ENCODE data around the gene RHCE. TPM values are rescaled to one million over a fixed set of nuclear protein-coding genes. Genes with fewer than 3 reads are reported as not detected.
A peak's percentile ranks its signal among the peaks of the same experiment; 100 is the strongest.
"Not testable (repeated sequence)": the region's sequence is repeated elsewhere in the genome, so short reads cannot be mapped to it uniquely, and the experiment has no call there.

Gene RHCE
- total RNA-seq, 1 donor from 2014 or later: 0.72 TPM

DNA sequence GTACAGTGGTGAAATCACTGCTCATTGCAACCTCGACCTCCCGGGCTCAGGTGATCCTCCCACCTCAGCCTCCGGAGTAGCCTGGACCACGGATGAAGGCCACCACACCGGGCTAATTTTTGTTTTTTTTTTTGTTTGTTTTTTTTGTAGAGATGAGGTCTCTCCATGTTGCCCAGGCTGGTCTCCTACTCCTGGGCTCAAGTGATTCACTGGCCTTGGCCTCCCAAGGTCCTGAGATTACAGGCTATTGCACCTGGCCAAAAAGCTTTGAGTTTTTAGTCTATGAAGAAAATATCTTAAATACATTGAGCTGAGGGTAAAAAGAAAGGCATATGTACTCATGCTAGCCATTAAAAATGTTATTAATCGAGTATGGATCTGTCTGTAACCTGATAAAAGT is 78.9 kb downstream of the RHCE start:
- Mint-ChIP-seq H3K27me3 (ENCODE audit: low read depth) (no peaks in the 10 kb centered on the region), H3K9me3 (no peaks in the 10 kb centered on the region), H3K4me3 (no peak overlapping the region), H3K36me3 (peaks cover 14% of the 10 kb centered on the region), H3K27ac (no peak overlapping the region), H3K4me1 (peaks cover 14% of the 10 kb centered on the region)
- no peak for DNase-seq (ENCODE audit: low spot score in 2 of 2, unreplicated experiment in 2 of 2)
- no peak for TF ChIP-seq CTCF (IDR thresholded peaks at IDR 0.05; ENCODE audit: unreplicated experiment)

GRCh38 chr1:25338986-25339385 is 81.6 kb downstream of the RHCE start:
- TF ChIP-seq CTCF (IDR thresholded peaks at IDR 0.05; ENCODE audit: unreplicated experiment): no peak
- Mint-ChIP-seq H3K27me3 (ENCODE audit: low read depth) (no peaks in the 10 kb centered on the region), H3K9me3 (no peaks in the 10 kb centered on the region), H3K27ac (peak overlapping the region; percentile 97), H3K4me3 (peak overlapping the region; percentile 92), H3K36me3 (peaks cover 9% of the 10 kb centered on the region), H3K4me1 (peaks cover 14% of the 10 kb centered on the region)
- DNase-seq (ENCODE audit: low spot score in 2 of 2, unreplicated experiment in 2 of 2): no peak

DNA sequence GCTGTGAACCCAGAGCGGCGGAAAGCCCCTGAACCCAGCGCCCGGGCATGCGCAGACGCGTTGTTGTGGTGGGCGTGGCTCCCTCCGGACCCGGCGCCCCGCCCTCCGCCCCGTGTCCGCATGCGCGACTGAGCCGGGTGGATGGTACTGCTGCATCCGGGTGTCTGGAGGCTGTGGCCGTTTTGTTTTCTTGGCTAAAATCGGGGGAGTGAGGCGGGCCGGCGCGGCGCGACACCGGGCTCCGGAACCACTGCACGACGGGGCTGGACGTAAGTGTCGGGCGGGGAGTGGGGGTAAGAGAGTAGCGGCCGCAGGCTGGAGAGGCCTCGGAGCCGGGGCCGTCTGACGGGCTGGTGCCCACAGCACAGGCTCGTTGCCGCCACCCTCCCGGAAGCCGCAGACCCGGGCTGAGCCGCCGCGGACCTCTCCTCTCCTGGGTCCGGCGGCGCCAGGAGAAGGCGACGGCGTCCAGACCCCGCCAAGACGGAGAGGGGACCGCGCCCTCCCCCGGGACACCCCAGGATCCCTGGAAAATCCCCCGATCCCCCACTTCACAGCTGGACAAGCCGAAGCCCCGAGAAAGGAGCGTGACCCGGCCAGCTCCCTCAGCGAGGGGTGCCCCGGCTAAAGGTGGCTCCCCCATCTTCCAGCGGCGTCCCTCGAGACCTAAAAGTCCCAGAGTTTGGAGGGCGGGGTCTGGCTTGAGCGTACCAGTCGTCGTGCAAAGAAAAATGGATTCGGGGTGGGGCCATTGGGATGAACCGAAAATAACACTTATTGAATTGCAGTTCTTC is 82.2 kb downstream of the RHCE start, which contains the start of gene TMEM50A:
TMEM50A (plus strand) TSS at position 147 of the 794 bp plus-strand sequence. CDS start 2,153 bp downstream, outside the sequence.
- no peak for TF ChIP-seq CTCF (IDR thresholded peaks at IDR 0.05; ENCODE audit: unreplicated experiment)
- H3K4me3 Mint-ChIP-seq: peak within 1 kb of the TSS; percentile 92
- peaks cover 3% of the 10 kb centered on the region for H3K36me3 Mint-ChIP-seq
- H3K27me3 Mint-ChIP-seq (ENCODE audit: low read depth): no peaks in the 10 kb centered on the region
- H3K4me1 Mint-ChIP-seq: peaks cover 14% of the 10 kb centered on the region
- peak within 1 kb of the TSS; percentile 97 for H3K27ac Mint-ChIP-seq
- DNase-seq (ENCODE audit: low spot score in 2 of 2, unreplicated experiment in 2 of 2): peak; percentile 80 to 97
- H3K9me3 Mint-ChIP-seq: no peaks in the 10 kb centered on the region

- not testable (repeated sequence) for H3K36me3 Mint-ChIP-seq; DNase-seq (ENCODE audit: low spot score in 2 of 2, unreplicated experiment in 2 of 2); H3K9me3 Mint-ChIP-seq; H3K27me3 Mint-ChIP-seq (ENCODE audit: low read depth)
- peak overlapping the region; percentile 92 for H3K4me3 Mint-ChIP-seq
- H3K4me1 Mint-ChIP-seq: peaks cover 14% of the 10 kb centered on the region
- H3K27ac Mint-ChIP-seq: peak overlapping the region; percentile 97
Observed at GRCh38 chr1:25337483-25338187, 83.0 kb downstream of the RHCE start.

DNA sequence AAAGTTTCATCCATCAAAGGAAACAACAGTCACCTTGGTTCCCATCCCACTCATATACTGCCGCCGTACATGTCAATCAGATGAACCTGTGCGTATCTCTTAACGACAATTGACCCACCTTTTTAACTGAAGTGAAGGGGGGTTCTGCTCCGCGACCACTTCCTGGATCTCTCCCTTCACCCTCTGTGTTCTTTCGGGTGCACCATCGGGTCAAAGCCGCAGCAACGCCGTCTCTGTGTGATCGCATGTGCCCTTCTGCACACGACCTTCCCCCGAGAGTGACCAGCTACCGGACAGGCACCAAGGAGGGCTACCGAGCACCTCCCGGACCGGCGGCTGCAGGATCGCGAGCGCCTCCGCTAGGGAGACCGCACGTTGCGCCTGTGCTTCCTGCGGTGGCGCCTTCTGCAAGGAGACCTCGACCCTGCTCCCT is 83.7 kb downstream of the RHCE start:
- not testable (repeated sequence) for DNase-seq (ENCODE audit: low spot score in 2 of 2, unreplicated experiment in 2 of 2); H3K27me3 Mint-ChIP-seq (ENCODE audit: low read depth); H3K9me3 Mint-ChIP-seq; H3K36me3 Mint-ChIP-seq
- peak overlapping the region; percentile 85 for H3K4me3 Mint-ChIP-seq
- H3K4me1 Mint-ChIP-seq: peaks cover 14% of the 10 kb centered on the region
- peak overlapping the region; percentile 37 for H3K27ac Mint-ChIP-seq

DNA sequence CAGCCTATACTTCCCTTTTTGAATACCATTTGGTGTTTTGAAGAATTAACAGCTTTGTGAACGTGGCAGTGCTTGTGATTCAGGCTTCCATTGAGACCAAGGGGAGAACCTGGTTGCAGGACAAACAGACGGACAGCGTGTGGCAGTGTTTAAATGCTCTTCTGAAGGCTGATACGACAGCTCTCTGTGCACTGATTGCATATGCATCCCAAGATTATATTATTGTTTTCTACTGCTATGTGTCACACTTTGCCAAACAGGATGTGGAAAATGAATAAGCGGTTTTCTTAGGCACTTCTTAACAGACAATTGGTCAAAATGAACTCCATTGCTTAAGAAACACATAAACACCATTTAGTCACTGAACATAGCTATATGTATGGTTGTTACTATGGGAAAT is 90.7 kb downstream of the RHCE start:
- H3K4me3 Mint-ChIP-seq; H3K36me3 Mint-ChIP-seq; H3K27me3 Mint-ChIP-seq (ENCODE audit: low read depth); H3K27ac Mint-ChIP-seq; H3K9me3 Mint-ChIP-seq; H3K4me1 Mint-ChIP-seq; DNase-seq (ENCODE audit: low spot score in 2 of 2, unreplicated experiment in 2 of 2): not testable (repeated sequence)

DNA sequence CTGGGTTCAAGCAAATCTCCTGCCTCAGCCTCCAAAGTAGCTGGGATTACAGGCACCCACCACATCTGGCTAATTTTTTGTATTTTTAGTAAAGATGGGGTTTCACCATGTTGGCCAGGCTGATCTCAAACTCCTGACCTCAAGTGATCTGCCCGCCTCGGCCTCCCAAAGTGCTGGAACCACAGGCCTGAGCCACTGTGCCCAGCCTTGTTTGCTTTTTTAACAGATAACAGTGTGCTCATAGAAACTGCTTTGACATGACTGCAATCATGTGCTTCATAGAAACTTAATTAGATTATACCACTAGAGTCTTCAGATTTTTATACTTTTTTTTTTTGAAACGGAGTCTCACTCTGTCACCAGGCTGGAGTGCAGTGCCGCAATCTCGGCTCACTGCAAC is 91.3 kb downstream of the RHCE start:
- H3K36me3 Mint-ChIP-seq; H3K4me3 Mint-ChIP-seq; H3K27ac Mint-ChIP-seq; H3K9me3 Mint-ChIP-seq; H3K4me1 Mint-ChIP-seq; DNase-seq (ENCODE audit: low spot score in 2 of 2, unreplicated experiment in 2 of 2); H3K27me3 Mint-ChIP-seq (ENCODE audit: low read depth): not testable (repeated sequence)

- not testable (repeated sequence) for H3K27ac Mint-ChIP-seq; DNase-seq (ENCODE audit: low spot score in 2 of 2, unreplicated experiment in 2 of 2); H3K4me1 Mint-ChIP-seq; H3K36me3 Mint-ChIP-seq; H3K9me3 Mint-ChIP-seq; H3K4me3 Mint-ChIP-seq; H3K27me3 Mint-ChIP-seq (ENCODE audit: low read depth)
Observed at GRCh38 chr1:25328791-25329185, 91.8 kb downstream of the RHCE start.

DNA sequence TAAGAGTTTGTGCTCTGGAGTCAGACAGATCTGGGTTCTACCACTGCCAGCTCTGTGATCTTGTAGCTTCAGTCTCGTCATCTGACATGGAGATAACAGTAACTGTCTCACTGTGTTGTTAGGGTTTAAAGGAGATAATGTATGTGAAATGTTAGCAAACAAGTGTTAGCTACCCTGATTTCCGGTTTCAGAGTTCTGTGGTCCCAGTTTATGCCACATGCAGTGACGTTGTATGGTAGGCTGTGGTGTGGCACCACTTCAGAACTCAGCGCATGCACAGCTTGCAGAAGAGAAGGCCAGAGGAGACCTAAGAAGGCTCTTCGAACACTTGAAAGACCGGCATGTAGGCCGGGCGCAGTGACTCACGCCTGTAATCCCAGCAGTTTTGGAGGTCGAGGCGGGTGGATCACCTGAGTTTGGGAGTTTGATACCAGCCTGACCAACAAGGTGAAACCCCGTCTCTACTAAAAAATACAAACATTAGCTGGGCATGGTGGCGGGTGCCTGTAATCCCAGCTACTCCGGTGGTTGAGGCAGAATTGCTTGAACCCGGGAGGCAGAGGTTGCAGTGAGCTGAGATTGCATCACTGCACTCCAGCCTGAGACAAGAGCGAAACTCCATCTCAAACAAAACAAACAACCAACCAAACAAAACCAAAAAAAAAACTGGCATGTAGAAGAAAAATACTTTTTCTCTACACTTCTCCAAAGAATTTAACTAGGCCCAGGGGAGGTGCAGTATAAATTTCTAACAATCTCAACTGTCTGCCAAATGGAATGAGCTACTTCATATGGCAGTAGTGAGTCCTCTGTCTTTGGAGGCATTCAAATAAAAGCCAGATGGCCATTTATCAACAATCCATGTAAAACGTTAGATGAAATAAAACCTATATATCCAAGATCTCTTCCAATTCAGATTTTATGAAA is 92.5 kb downstream of the RHCE start:
- not testable (repeated sequence) for DNase-seq (ENCODE audit: low spot score in 2 of 2, unreplicated experiment in 2 of 2); H3K36me3 Mint-ChIP-seq; H3K27me3 Mint-ChIP-seq (ENCODE audit: low read depth); H3K27ac Mint-ChIP-seq; H3K9me3 Mint-ChIP-seq; H3K4me3 Mint-ChIP-seq; H3K4me1 Mint-ChIP-seq

DNA sequence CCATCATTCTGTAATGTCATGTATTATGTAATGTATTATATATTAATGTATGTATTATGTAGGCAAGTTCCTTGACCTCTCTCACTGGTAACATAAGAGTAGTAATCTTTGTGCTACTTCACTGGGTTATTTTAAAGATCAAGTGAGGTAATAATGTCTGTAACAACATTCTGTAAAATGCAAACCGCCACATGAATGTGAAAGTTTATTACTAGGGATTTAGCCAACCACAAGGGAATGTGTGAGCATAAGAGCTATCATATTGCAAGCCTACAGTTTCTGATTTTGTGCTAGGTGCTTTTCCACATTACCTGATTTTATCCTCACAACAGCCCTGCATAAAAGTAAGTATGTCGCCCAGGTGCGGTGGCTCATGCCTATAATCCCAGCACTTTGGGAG is 96.2 kb downstream of the RHCE start:
- H3K27ac Mint-ChIP-seq; H3K36me3 Mint-ChIP-seq; H3K4me1 Mint-ChIP-seq; H3K9me3 Mint-ChIP-seq; DNase-seq (ENCODE audit: low spot score in 2 of 2, unreplicated experiment in 2 of 2); H3K4me3 Mint-ChIP-seq; H3K27me3 Mint-ChIP-seq (ENCODE audit: low read depth): not testable (repeated sequence)
